GM18505 (cell line): ENCODE results near the gene SLC38A2.
A peak's percentile ranks its signal among the peaks of the same experiment; 100 is the strongest.

Source experiments
- ATAC-seq: cut with Tn5 transposase; IDR thresholded peaks from one replicate; pipeline ENCODE4 v1.9.1; 2021; ENCODE audit not compliant: unreplicated experiment
- POLR2A ChIP-seq: IDR thresholded peaks from 4 replicates; pipeline ENCODE4 v1.6.1; 2011; ENCODE audit warnings: borderline replicate concordance; ENCODE audit not compliant: insufficient read depth, insufficient read length; ENCODE audit errors: extremely low read depth

Gene SLC38A2

GRCh38 chr12:46365951-46366379 is 6.6 kb downstream of the SLC38A2 start:
- ATAC-seq, result no peak
- no peak for TF ChIP-seq POLR2A

GRCh38 chr12:46364777-46365580 is 7.6 kb downstream of the SLC38A2 start:
- TF ChIP-seq POLR2A, result no peak
- ATAC-seq, result no peak

GRCh38 chr12:46364300-46364696 is 8.3 kb downstream of the SLC38A2 start:
- TF ChIP-seq POLR2A, result no peak
- no peak for ATAC-seq

- TF ChIP-seq POLR2A, result no peak
- no peak for ATAC-seq
Observed at GRCh38 chr12:46363582-46364299, 8.8 kb downstream of the SLC38A2 start.

DNA sequence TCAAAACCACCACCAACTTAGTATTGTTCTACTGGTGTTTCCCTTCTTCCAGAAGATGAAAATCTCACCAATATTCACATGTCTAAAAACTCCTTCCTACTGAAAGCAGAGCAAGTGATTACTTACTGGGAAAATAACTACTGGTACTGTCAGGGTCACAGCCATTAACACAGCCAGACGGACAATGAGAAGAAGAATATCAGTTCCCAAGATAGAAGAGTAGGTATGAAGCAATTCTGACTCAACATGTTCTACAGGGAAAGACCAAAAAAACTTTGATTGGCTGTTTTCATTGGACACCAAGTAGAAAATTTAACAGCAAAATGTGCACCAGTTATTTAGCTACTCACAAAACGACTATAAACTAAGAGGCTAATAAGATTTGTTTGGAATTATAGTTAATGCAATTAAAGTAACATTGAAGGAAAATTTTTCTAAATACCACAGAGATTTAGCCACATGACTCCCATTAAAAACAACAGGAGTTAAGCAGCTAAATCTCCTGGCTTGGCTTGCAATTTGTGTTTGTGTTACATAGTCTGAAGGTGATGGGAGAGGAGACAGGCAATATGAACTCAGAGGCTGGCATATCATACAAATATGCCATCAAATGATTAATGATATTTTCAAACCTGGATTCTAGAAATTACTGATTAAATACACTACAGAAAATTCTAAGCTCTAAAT is 9.5 kb downstream of the SLC38A2 start:
- ATAC-seq, result no peak
- no peak for TF ChIP-seq POLR2A

- ATAC-seq, result no peak
- no peak for TF ChIP-seq POLR2A
Observed at GRCh38 chr12:46361667-46362034, 10.9 kb downstream of the SLC38A2 start.

- TF ChIP-seq POLR2A, result no peak
- ATAC-seq, result peak; percentile 57
Observed at GRCh38 chr12:46360908-46361666, 11.5 kb downstream of the SLC38A2 start.

DNA sequence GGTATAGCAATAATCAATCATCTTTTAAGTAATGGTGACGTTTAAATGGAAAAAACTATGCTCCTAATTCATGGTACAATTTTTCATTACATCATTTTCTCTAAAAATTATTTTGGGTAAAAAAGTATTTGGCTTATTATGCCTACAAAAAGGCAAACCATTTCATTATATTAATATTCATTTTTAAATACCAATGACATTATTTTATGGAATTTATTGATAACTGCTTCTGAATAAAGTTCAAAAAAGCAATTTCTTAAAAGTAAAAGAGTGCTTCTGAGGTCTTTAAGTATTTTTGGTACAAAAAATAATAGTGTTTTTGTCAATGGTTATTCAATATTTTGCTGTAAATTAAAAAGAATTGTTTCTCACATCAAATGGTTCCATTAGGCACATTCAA is 12.2 kb downstream of the SLC38A2 start:
- ATAC-seq, result no peak
- TF ChIP-seq POLR2A, result no peak

DNA sequence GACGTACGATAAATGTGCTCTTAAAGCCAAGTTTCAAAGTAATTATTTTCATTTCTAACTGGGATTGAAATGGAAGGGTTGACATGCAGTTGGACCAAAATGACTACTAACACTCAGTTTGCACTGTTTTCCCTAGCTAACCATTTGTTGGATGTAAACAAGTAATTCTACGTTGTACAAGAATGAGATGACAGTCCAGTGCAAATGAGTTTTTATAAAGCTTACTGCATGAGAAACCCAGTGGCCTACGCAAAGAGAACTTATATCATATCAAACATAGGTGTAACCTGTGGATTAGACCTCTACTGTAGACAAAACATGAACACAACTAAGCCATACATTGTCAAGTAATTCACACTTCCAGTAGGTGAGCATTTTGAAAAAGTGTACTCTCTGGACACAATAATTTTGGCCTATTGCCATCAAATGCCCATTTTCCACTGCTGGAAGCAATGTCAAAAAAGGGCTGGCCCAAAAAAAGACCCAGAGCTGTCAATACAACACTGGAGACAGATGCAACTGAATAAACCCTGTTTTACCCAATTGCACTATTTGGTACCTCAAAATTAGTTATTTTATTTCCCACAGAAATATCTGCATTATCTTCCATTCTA is 12.8 kb downstream of the SLC38A2 start:
- TF ChIP-seq POLR2A, result no peak
- ATAC-seq, result no peak

DNA sequence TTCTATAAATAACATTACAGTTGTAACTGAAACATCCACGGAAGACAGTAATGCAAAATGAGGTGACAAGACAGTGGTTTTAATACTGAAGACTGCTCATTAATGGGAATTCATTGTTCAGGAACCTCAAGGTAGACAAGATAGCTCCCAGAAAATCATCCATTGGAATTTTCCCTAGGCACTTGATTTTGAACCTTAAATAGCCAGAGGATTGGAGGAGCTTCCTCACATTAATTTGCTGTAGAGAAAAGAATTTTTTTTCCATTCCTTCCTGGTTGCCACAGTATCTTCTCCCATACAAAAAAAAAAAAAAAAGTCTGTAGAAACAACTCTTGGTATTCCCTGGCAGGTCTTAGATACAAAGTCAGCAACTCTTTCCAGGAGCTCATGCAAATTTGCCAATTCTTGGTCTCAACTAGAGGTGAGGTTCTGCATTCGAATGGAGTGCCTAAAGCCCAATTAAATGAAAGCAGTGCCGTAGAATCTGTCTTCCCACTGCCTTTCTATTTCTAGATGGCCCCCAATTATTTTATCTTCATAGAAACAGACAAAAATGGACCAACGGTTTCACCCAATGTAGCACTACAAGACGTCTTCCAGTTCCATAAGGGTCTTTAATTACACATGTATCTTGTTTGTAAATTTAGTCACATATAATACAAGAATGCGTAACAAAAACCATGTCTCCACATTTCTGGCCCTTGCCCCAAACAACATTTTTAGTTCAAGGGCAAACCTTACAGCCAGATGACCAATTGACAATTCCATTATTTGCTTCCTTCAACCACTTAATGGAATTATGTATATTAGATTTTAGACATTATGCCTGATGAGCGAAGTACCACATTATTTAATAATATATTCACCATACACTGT is 13.5 kb downstream of the SLC38A2 start:
- ATAC-seq, result no peak
- peak; percentile 14 for TF ChIP-seq POLR2A

DNA sequence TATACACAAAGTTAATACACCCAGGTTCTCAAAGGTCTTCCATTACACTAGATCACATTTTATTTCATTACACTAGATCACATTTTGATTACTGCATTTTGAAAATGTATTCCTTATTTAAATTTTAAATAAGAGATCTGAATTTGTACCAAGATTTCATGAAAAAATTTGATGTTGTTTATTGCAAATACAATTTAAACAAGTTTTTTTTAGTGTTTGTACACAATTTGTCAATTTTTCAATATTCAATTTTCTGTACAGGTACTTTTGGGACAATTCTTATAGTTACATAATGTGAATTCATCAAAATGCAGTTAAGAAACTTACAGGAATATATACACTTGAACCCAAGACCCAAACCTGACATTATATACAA is 14.3 kb downstream of the SLC38A2 start:
- TF ChIP-seq POLR2A, result no peak
- ATAC-seq, result no peak
